ENCODE data around the gene LSG1. TPM values are rescaled to one million over a fixed set of nuclear protein-coding genes. Genes with fewer than 3 reads are reported as not detected.

The LSG1 gene
- polyA plus RNA-seq, 4 donors, result 17.7 to 54.2 (median 22.0) TPM

- H3K4me3 ChIP-seq (ENCODE audit: low read depth in 1 of 3, low read length in 3 of 3), result no peak overlapping the region
- H3K27me3 ChIP-seq (ENCODE audit: control insufficient read depth in 3 of 3, insufficient read depth in 3 of 3, low read length in 3 of 3), result peaks cover 0 to 9% (median 0%) of the 10 kb centered on the region in 3 donors
- H3K27ac ChIP-seq (ENCODE audit: low read depth in 1 of 3, low read length in 2 of 3), result no peak overlapping the region
- H3K36me3 ChIP-seq (ENCODE audit: control insufficient read depth in 3 of 3, insufficient read depth in 2 of 3, low read depth in 1 of 3, low read length in 3 of 3), result no peaks in the 10 kb centered on the region
- peaks cover 0 to 11% (median 0%) of the 10 kb centered on the region in 3 donors for H3K4me1 ChIP-seq (ENCODE audit: control insufficient read depth in 3 of 3, insufficient read depth in 2 of 3, low read depth in 1 of 3, low read length in 2 of 3)
- WGBS, 3 donors, result 50 to 58% (median 57%) methylated on average over 12 of the region's 12 CpGs
- FAIRE-seq (no peak), DNase-seq (no peak)
- H3K9me3 ChIP-seq (ENCODE audit: control insufficient read depth in 2 of 2, insufficient read depth in 1 of 2, low read depth in 1 of 2, low read length in 1 of 2), result no peaks in the 10 kb centered on the region
These were observed 3.2 kb upstream of the LSG1 start for GRCh38 chr3:194675081-194675640.

GRCh38 chr3:194673761-194674160 lies 1.8 kb upstream of the LSG1 start:
- no peak overlapping the region for H3K4me3 ChIP-seq (ENCODE audit: low read depth in 1 of 3, low read length in 3 of 3)
- no peak for DNase-seq
- H3K4me1 ChIP-seq (ENCODE audit: control insufficient read depth in 3 of 3, insufficient read depth in 2 of 3, low read depth in 1 of 3, low read length in 2 of 3), result peaks cover 0 to 11% (median 0%) of the 10 kb centered on the region in 3 donors
- H3K27me3 ChIP-seq (ENCODE audit: control insufficient read depth in 3 of 3, insufficient read depth in 3 of 3, low read length in 3 of 3), result peaks cover 0 to 9% (median 0%) of the 10 kb centered on the region in 3 donors
- no peaks in the 10 kb centered on the region for H3K9me3 ChIP-seq (ENCODE audit: control insufficient read depth in 2 of 2, insufficient read depth in 1 of 2, low read depth in 1 of 2, low read length in 1 of 2)
- H3K36me3 ChIP-seq (ENCODE audit: control insufficient read depth in 3 of 3, insufficient read depth in 2 of 3, low read depth in 1 of 3, low read length in 3 of 3), result peaks cover 0 to 6% (median 0%) of the 10 kb centered on the region in 3 donors
- no peak for FAIRE-seq
- 64 to 82% (median 76%) methylated on average over 3 of the region's 3 CpGs for WGBS, 3 donors
- no peak overlapping the region for H3K27ac ChIP-seq (ENCODE audit: low read depth in 1 of 3, low read length in 2 of 3)

GRCh38 chr3:194672876-194673275 lies 885 bp upstream of the LSG1 start:
- Histone ChIP-seq H3K27ac (ENCODE audit: low read depth in 1 of 3, low read length in 2 of 3) (peak overlapping the region; percentile 63 to 94 (median 86)), H3K4me3 (ENCODE audit: low read depth in 1 of 3, low read length in 3 of 3) (peak overlapping the region in 2 of 3 donors; percentile 71 to 97), H3K27me3 (ENCODE audit: control insufficient read depth in 3 of 3, insufficient read depth in 3 of 3, low read length in 3 of 3) (peaks cover 0 to 9% (median 0%) of the 10 kb centered on the region in 3 donors), H3K9me3 (ENCODE audit: control insufficient read depth in 2 of 2, insufficient read depth in 1 of 2, low read depth in 1 of 2, low read length in 1 of 2) (no peaks in the 10 kb centered on the region), H3K4me1 (ENCODE audit: control insufficient read depth in 3 of 3, insufficient read depth in 2 of 3, low read depth in 1 of 3, low read length in 2 of 3) (peaks cover 0 to 11% (median 0%) of the 10 kb centered on the region in 3 donors), H3K36me3 (ENCODE audit: control insufficient read depth in 3 of 3, insufficient read depth in 2 of 3, low read depth in 1 of 3, low read length in 3 of 3) (peaks cover 0 to 6% (median 0%) of the 10 kb centered on the region in 3 donors)
- WGBS, 3 donors, result 33 to 39% (median 34%) methylated on average over 5 of the region's 5 CpGs
- no peak for DNase-seq
- no peak for FAIRE-seq

GRCh38 chr3:194671511-194671899 lies 486 bp downstream of the LSG1 start:
- peaks cover 0 to 9% (median 0%) of the 10 kb centered on the region in 3 donors for H3K27me3 ChIP-seq (ENCODE audit: control insufficient read depth in 3 of 3, insufficient read depth in 3 of 3, low read length in 3 of 3)
- peak overlapping the region; percentile 71 to 97 (median 88) for H3K4me3 ChIP-seq (ENCODE audit: low read depth in 1 of 3, low read length in 3 of 3)
- peak overlapping the region; percentile 62 to 94 (median 86) for H3K27ac ChIP-seq (ENCODE audit: low read depth in 1 of 3, low read length in 2 of 3)
- FAIRE-seq (no peak), DNase-seq (peak; percentile 54 to 70)
- H3K9me3 ChIP-seq (ENCODE audit: control insufficient read depth in 2 of 2, insufficient read depth in 1 of 2, low read depth in 1 of 2, low read length in 1 of 2), result no peaks in the 10 kb centered on the region
- WGBS, 3 donors, result 0% methylated on average over 5 of the region's 5 CpGs
- H3K4me1 ChIP-seq (ENCODE audit: control insufficient read depth in 3 of 3, insufficient read depth in 2 of 3, low read depth in 1 of 3, low read length in 2 of 3), result peaks cover 0 to 11% (median 0%) of the 10 kb centered on the region in 3 donors
- H3K36me3 ChIP-seq (ENCODE audit: control insufficient read depth in 3 of 3, insufficient read depth in 2 of 3, low read depth in 1 of 3, low read length in 3 of 3), result peaks cover 0 to 9% (median 2%) of the 10 kb centered on the region in 3 donors

GRCh38 chr3:194667363-194667762 lies 4.6 kb downstream of the LSG1 start:
- peaks cover 0 to 25% (median 12%) of the 10 kb centered on the region in 3 donors for H3K36me3 ChIP-seq (ENCODE audit: control insufficient read depth in 3 of 3, insufficient read depth in 2 of 3, low read depth in 1 of 3, low read length in 3 of 3)
- DNase-seq, result no peak
- no peaks in the 10 kb centered on the region for H3K27me3 ChIP-seq (ENCODE audit: control insufficient read depth in 3 of 3, insufficient read depth in 3 of 3, low read length in 3 of 3)
- no peak overlapping the region for H3K4me3 ChIP-seq (ENCODE audit: low read depth in 1 of 3, low read length in 3 of 3)
- peaks cover 0 to 8% (median 0%) of the 10 kb centered on the region in 3 donors for H3K4me1 ChIP-seq (ENCODE audit: control insufficient read depth in 3 of 3, insufficient read depth in 2 of 3, low read depth in 1 of 3, low read length in 2 of 3)
- no peak overlapping the region for H3K27ac ChIP-seq (ENCODE audit: low read depth in 1 of 3, low read length in 2 of 3)
- WGBS, 3 donors, result 77 to 86% (median 80%) methylated on average over 7 of the region's 7 CpGs
- H3K9me3 ChIP-seq (ENCODE audit: control insufficient read depth in 2 of 2, insufficient read depth in 1 of 2, low read depth in 1 of 2, low read length in 1 of 2), result no peaks in the 10 kb centered on the region
- FAIRE-seq, result no peak

GRCh38 chr3:194664857-194665256 lies 7.1 kb downstream of the LSG1 start:
- WGBS, 3 donors, result 89% methylated on average over 7 of the region's 7 CpGs
- Histone ChIP-seq H3K27ac (ENCODE audit: low read depth in 1 of 3, low read length in 2 of 3) (no peak overlapping the region), H3K4me3 (ENCODE audit: low read depth in 1 of 3, low read length in 3 of 3) (no peak overlapping the region), H3K36me3 (ENCODE audit: control insufficient read depth in 3 of 3, insufficient read depth in 2 of 3, low read depth in 1 of 3, low read length in 3 of 3) (peaks cover 4 to 38% (median 15%) of the 10 kb centered on the region in 3 donors), H3K9me3 (ENCODE audit: control insufficient read depth in 2 of 2, insufficient read depth in 1 of 2, low read depth in 1 of 2, low read length in 1 of 2) (no peaks in the 10 kb centered on the region), H3K4me1 (ENCODE audit: control insufficient read depth in 3 of 3, insufficient read depth in 2 of 3, low read depth in 1 of 3, low read length in 2 of 3) (no peaks in the 10 kb centered on the region), H3K27me3 (ENCODE audit: control insufficient read depth in 3 of 3, insufficient read depth in 3 of 3, low read length in 3 of 3) (no peaks in the 10 kb centered on the region)
- FAIRE-seq (no peak), DNase-seq (no peak)

- no peaks in the 10 kb centered on the region for H3K9me3 ChIP-seq (ENCODE audit: control insufficient read depth in 2 of 2, insufficient read depth in 1 of 2, low read depth in 1 of 2, low read length in 1 of 2)
- no peak overlapping the region for H3K27ac ChIP-seq (ENCODE audit: low read depth in 1 of 3, low read length in 2 of 3)
- H3K36me3 ChIP-seq (ENCODE audit: control insufficient read depth in 3 of 3, insufficient read depth in 2 of 3, low read depth in 1 of 3, low read length in 3 of 3), result peaks cover 4 to 43% (median 17%) of the 10 kb centered on the region in 3 donors
- DNase-seq (no peak), FAIRE-seq (no peak)
- no peak overlapping the region for H3K4me3 ChIP-seq (ENCODE audit: low read depth in 1 of 3, low read length in 3 of 3)
- WGBS, 3 donors, result 72 to 77% (median 76%) methylated on average over 6 of the region's 6 CpGs
- H3K27me3 ChIP-seq (ENCODE audit: control insufficient read depth in 3 of 3, insufficient read depth in 3 of 3, low read length in 3 of 3), result no peaks in the 10 kb centered on the region
- H3K4me1 ChIP-seq (ENCODE audit: control insufficient read depth in 3 of 3, insufficient read depth in 2 of 3, low read depth in 1 of 3, low read length in 2 of 3), result no peaks in the 10 kb centered on the region
These were observed 10.0 kb downstream of the LSG1 start for GRCh38 chr3:194661946-194662345.

- H3K4me1 ChIP-seq (ENCODE audit: control insufficient read depth in 3 of 3, insufficient read depth in 2 of 3, low read depth in 1 of 3, low read length in 2 of 3), result no peaks in the 10 kb centered on the region
- H3K4me3 ChIP-seq (ENCODE audit: low read depth in 1 of 3, low read length in 3 of 3), result no peak overlapping the region
- H3K36me3 ChIP-seq (ENCODE audit: control insufficient read depth in 3 of 3, insufficient read depth in 2 of 3, low read depth in 1 of 3, low read length in 3 of 3), result peaks cover 4 to 43% (median 15%) of the 10 kb centered on the region in 3 donors
- DNase-seq (no peak), FAIRE-seq (no peak)
- no peaks in the 10 kb centered on the region for H3K27me3 ChIP-seq (ENCODE audit: control insufficient read depth in 3 of 3, insufficient read depth in 3 of 3, low read length in 3 of 3)
- no peak overlapping the region for H3K27ac ChIP-seq (ENCODE audit: low read depth in 1 of 3, low read length in 2 of 3)
- 51 to 71% (median 59%) methylated on average over 3 of the region's 3 CpGs for WGBS, 3 donors
- no peaks in the 10 kb centered on the region for H3K9me3 ChIP-seq (ENCODE audit: control insufficient read depth in 2 of 2, insufficient read depth in 1 of 2, low read depth in 1 of 2, low read length in 1 of 2)
These were observed 10.6 kb downstream of the LSG1 start for GRCh38 chr3:194661374-194661773.

GRCh38 chr3:194659778-194660177 lies 12.2 kb downstream of the LSG1 start:
- Histone ChIP-seq H3K27ac (ENCODE audit: low read depth in 1 of 3, low read length in 2 of 3) (no peak overlapping the region), H3K36me3 (ENCODE audit: control insufficient read depth in 3 of 3, insufficient read depth in 2 of 3, low read depth in 1 of 3, low read length in 3 of 3) (peaks cover 4 to 37% (median 11%) of the 10 kb centered on the region in 3 donors), H3K27me3 (ENCODE audit: control insufficient read depth in 3 of 3, insufficient read depth in 3 of 3, low read length in 3 of 3) (no peaks in the 10 kb centered on the region), H3K9me3 (ENCODE audit: control insufficient read depth in 2 of 2, insufficient read depth in 1 of 2, low read depth in 1 of 2, low read length in 1 of 2) (no peaks in the 10 kb centered on the region), H3K4me1 (ENCODE audit: control insufficient read depth in 3 of 3, insufficient read depth in 2 of 3, low read depth in 1 of 3, low read length in 2 of 3) (no peaks in the 10 kb centered on the region), H3K4me3 (ENCODE audit: low read depth in 1 of 3, low read length in 3 of 3) (no peak overlapping the region)
- 82 to 88% (median 87%) methylated on average over 7 of the region's 7 CpGs for WGBS, 3 donors
- DNase-seq, result no peak
- no peak for FAIRE-seq

All from small intestine (tissue), 7 donors.